Measurements from ENCODE around the gene PLEKHF1.

GRCh38 chr19:29671393-29672160 lies 6.3 kb downstream of the PLEKHF1 start:
- TF ChIP-seq CTCF (IDR thresholded peaks at IDR 0.05) (peak in 1 of 6 experiments; percentile 10), POLR2A (IDR thresholded peaks at IDR 0.05) (no peak)
